Measurements from ENCODE around the gene SMARCAD1. TPM values are rescaled to one million over a fixed set of nuclear protein-coding genes. Genes with fewer than 3 reads are reported as not detected.
A peak's percentile ranks its signal among the peaks of the same experiment; 100 is the strongest.

The SMARCAD1 gene
- total and polyA plus RNA-seq, 11 donors = 3.7 to 14.0 (median 9.4) TPM

DNA sequence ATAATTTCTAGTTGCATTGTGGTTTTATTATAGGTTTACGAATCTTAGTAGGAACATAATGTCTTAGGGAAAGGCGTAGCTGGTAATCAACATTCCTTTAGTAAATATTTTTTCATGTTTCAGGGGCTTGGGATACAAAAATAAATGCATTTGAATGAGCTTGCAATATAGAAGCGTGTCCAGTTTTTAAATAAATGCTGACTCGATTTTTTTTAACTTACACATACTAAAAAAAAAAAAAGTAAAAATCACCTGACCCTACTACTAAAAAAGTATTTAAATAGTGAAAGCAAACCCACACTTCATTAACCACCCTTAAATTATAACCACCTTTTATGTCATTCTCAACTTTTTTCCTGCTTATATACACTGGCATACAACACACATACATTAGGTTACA lies 29.6 kb downstream of the SMARCAD1 start:
- Histone ChIP-seq H3K36me3 (peaks cover 0 to 87% (median 80%) of the 10 kb centered on the region in 9 donors), H3K9me3 (no peaks in the 10 kb centered on the region), H3K4me1 (peaks cover 0 to 4% (median 0%) of the 10 kb centered on the region in 12 donors), H3K27me3 (no peaks in the 10 kb centered on the region), H3K4me3 (no peak overlapping the region), H3K27ac (no peak overlapping the region)
- TF ChIP-seq, protein P1, sequence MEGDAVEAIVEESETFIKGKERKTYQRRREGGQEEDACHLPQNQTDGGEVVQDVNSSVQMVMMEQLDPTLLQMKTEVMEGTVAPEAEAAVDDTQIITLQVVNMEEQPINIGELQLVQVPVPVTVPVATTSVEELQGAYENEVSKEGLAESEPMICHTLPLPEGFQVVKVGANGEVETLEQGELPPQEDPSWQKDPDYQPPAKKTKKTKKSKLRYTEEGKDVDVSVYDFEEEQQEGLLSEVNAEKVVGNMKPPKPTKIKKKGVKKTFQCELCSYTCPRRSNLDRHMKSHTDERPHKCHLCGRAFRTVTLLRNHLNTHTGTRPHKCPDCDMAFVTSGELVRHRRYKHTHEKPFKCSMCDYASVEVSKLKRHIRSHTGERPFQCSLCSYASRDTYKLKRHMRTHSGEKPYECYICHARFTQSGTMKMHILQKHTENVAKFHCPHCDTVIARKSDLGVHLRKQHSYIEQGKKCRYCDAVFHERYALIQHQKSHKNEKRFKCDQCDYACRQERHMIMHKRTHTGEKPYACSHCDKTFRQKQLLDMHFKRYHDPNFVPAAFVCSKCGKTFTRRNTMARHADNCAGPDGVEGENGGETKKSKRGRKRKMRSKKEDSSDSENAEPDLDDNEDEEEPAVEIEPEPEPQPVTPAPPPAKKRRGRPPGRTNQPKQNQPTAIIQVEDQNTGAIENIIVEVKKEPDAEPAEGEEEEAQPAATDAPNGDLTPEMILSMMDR (IDR thresholded peaks at IDR 0.05) = no peak
- no peak for TF ChIP-seq POLR2A (IDR thresholded peaks at IDR 0.05)
- DNase-seq = no peak
- ATAC-seq = no peak
- 91 to 96% (median 93%) methylated on average over 4 of the region's 4 CpGs for WGBS, 4 donors
- intact Hi-C loops (cut with DNase I) = no loop called here

GRCh38 chr4:94238160-94238559 lies 30.5 kb downstream of the SMARCAD1 start:
- no peaks in the 10 kb centered on the region for H3K27me3 ChIP-seq
- TF ChIP-seq, protein P1 (IDR thresholded peaks at IDR 0.05) = no peak
- no peak for TF ChIP-seq POLR2A (IDR thresholded peaks at IDR 0.05)
- intact Hi-C loops (cut with DNase I) = no loop called here
- no peak for DNase-seq
- peaks cover 0 to 4% (median 0%) of the 10 kb centered on the region in 12 donors for H3K4me1 ChIP-seq
- H3K36me3 ChIP-seq = peaks cover 0 to 93% (median 88%) of the 10 kb centered on the region in 9 donors
- no peak overlapping the region for H3K4me3 ChIP-seq
- no peak overlapping the region for H3K27ac ChIP-seq
- ATAC-seq = peak in 2 of 4 donors; percentile 15 to 52
- 51 to 59% (median 53%) methylated on average over 2 of the region's 2 CpGs for WGBS, 4 donors
- no peaks in the 10 kb centered on the region for H3K9me3 ChIP-seq

GRCh38 chr4:94240384-94240783 lies 32.7 kb downstream of the SMARCAD1 start:
- intact Hi-C loops (cut with DNase I) = no loop called here
- H3K36me3 ChIP-seq = peaks cover 0 to 97% (median 83%) of the 10 kb centered on the region in 9 donors
- ATAC-seq (no peak), DNase-seq (no peak)
- H3K4me3 ChIP-seq = no peak overlapping the region
- no peaks in the 10 kb centered on the region for H3K9me3 ChIP-seq
- peaks cover 0 to 16% (median 3%) of the 10 kb centered on the region in 12 donors for H3K4me1 ChIP-seq
- H3K27me3 ChIP-seq = no peaks in the 10 kb centered on the region
- TF ChIP-seq, protein P1 (IDR thresholded peaks at IDR 0.05) = no peak
- TF ChIP-seq POLR2A (IDR thresholded peaks at IDR 0.05) = no peak
- H3K27ac ChIP-seq = no peak overlapping the region

GRCh38 chr4:94244087-94244828 lies 36.6 kb downstream of the SMARCAD1 start:
- WGBS, 4 donors = 40 to 68% (median 54%) methylated on average over 3 of the region's 3 CpGs
- ATAC-seq = peak in 3 of 4 donors; percentile 45 to 55 (median 49)

More at GRCh38 chr4:94244087-94244828, 36.6 kb downstream of the SMARCAD1 start:
- peaks cover 0 to 78% (median 60%) of the 10 kb centered on the region in 9 donors for H3K36me3 ChIP-seq
- peak overlapping the region in 6 of 12 donors; percentile 14 to 57 (median 35) for H3K27ac ChIP-seq
- H3K4me3 ChIP-seq = no peak overlapping the region
- DNase-seq = no peak
- intact Hi-C loops (cut with DNase I) = no loop called here
- no peaks in the 10 kb centered on the region for H3K9me3 ChIP-seq
- no peaks in the 10 kb centered on the region for H3K27me3 ChIP-seq
- peaks cover 0 to 17% (median 2%) of the 10 kb centered on the region in 12 donors for H3K4me1 ChIP-seq
- TF ChIP-seq, protein P1 (IDR thresholded peaks at IDR 0.05) = no peak
